ENCODE data around the gene TGM5. TPM values are rescaled to one million over a fixed set of nuclear protein-coding genes. Genes with fewer than 3 reads are reported as not detected.
A peak's percentile ranks its signal among the peaks of the same experiment; 100 is the strongest.

Gene TGM5
- total RNA-seq, 1 experiment from 2014 or later: not detected

DNA sequence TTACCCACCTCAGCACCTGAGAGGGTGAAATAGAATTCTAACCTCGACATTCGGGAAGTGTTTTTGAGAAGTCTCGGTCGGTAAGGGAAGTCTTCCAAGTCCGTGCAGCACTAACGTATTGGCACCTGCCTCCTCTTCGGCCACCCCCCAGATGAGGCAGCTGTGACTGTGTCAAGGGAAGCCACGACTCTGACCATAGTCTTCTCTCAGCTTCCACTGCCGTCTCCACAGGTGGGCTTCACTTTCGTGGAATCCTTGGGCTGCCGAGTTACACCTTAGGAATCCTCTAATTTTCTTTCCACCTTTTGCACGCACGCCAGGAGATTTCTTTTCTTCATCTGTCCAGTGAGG, 80.8 kb downstream of the TGM5 start:
- Histone ChIP-seq H3K9me3 (ENCODE audit: control insufficient read depth in 1 of 2, insufficient read depth in 1 of 2, low read depth in 1 of 2, low read length in 2 of 2) (no peaks in the 10 kb centered on the region), H3K9ac (ENCODE audit: low read length) (peak overlapping the region; percentile 68), H3K36me3 (ENCODE audit: control insufficient read depth in 1 of 2, insufficient read depth in 2 of 2, low read length in 2 of 2) (peaks cover 0 to 9% of the 10 kb centered on the region in 2 experiments; a peak in 2 of 4 replicates), H3K9me2 (ENCODE audit: insufficient read depth) (no peaks in the 10 kb centered on the region), H3K79me2 (ENCODE audit: insufficient read depth, low read length) (no peaks in the 10 kb centered on the region; the same call in 1 of the 2 replicates), H3K4me3 (replicated peaks in 1 of 2; ENCODE audit: low read depth in 1 of 2, low read length in 2 of 2) (peak overlapping the region; percentile 75 to 82), H3K27me3 (ENCODE audit: insufficient read depth, low read length) (no peaks in the 10 kb centered on the region), H4K20me1 (ENCODE audit: insufficient read depth) (no peaks in the 10 kb centered on the region), H3K4me2 (ENCODE audit: low read length) (peak overlapping the region; percentile 92), H3K27ac (ENCODE audit: low read depth, low read length) (peak overlapping the region; percentile 54; the same call in 1 of the 2 replicates), H3K4me1 (ENCODE audit: control insufficient read depth in 1 of 2, insufficient read depth in 2 of 2, low read length in 2 of 2) (peaks cover 10 to 19% of the 10 kb centered on the region in 2 experiments), H2AFZ (ENCODE audit: low read depth, low read length, poor library complexity, severe bottlenecking) (no peak overlapping the region)
- TF ChIP-seq ZNF274 (IDR thresholded peaks at IDR 0.05; ENCODE audit: low read depth, low read length) (no peak), POLR2A (IDR thresholded peaks at IDR 0.05; ENCODE audit: borderline replicate concordance, extremely low read depth, insufficient read depth, insufficient read length) (no peak), CEBPB (IDR thresholded peaks at IDR 0.05; ENCODE audit: low read depth) (no peak)
- ChIA-PET RAD21 (ENCODE audit: low non-redundant PET in 1 of 2, low total read pairs in 2 of 2, uncharacterized antibody in 2 of 2, unreplicated experiment in 2 of 2) (no interaction called here), POLR2A (no interaction called here), CTCF (interaction anchor here (0.7 to 2.1 kb wide), 5 partner anchors 9 to 100 kb away, joined by 3 to 14 read pairs (median 4); no protein-coding TSS in a partner anchor)
- intact Hi-C loops (cut with micrococcal nuclease): loop anchor here (5.0 kb wide), 2 partner anchors 54 to 96 kb away; partner anchors contain the start of gene TMEM62
- ATAC-seq: peak; percentile 6; the same call in 1 of the 2 replicates
- DNase-seq (ENCODE audit: low read depth, low spot score): no peak
- BruUV-seq (replicated peaks): no TSS peak

DNA sequence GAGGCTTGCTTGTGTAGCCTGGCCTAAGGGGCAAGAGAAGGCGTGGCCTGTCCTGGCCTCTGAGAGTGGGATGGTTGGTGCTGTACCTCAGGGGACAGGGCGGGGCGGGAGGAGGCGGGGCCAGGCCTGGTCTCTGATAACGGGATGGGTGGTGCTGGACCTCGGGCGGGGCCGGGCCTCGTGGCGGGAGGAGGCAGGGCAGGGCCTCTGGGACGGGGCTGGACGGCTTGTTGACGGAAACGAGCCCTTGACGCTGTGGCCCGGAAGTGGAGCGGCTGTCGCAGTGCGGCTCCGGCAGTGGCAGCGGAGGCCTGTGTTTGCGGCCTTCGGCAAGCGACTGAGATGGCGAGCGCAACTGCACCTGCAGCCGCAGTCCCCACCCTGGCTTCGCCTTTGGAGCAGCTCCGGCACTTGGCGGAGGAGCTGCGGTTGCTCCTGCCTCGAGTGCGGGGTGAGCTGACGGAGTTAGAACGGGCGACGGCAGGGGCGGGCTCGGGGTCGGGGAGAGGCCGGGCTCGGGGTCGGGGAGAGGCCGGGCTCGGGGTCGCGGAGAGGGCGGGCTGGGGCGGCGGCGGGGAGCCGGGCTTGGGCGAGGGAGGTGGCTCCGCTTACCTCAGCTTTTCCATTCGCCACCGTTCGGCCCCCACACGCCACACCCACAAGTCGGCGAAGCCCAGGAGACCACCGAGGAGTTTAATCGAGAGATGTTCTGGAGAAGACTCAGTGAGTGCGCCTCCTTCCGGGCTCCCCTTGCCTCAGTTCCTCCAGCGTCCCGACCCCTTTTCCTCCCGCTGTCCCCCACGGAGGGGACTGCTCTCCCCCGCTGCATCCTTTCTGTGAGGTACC, 81.3 kb downstream of the TGM5 start, which contains the start of gene CCNDBP1:
TSS of gene CCNDBP1 (plus strand) at position 247 of the 846 bp plus-strand sequence. CDS start at position 343, 96 bp downstream.
- ChIA-PET CTCF (interaction anchor here (0.7 to 2.1 kb wide), 5 partner anchors 10 to 101 kb away, joined by 3 to 14 read pairs (median 3); partner anchors contain the start of gene UBR1), POLR2A (no interaction called here), RAD21 (ENCODE audit: low non-redundant PET in 1 of 2, low total read pairs in 2 of 2, uncharacterized antibody in 2 of 2, unreplicated experiment in 2 of 2) (no interaction called here)
- H3K79me2 ChIP-seq (ENCODE audit: insufficient read depth, low read length): no peaks in the 10 kb centered on the region; the same call in 1 of the 2 replicates
- H2AFZ ChIP-seq (ENCODE audit: low read depth, low read length, poor library complexity, severe bottlenecking): no peak within 1 kb of the TSS
- peak within 1 kb of the TSS; percentile 68 for H3K9ac ChIP-seq (ENCODE audit: low read length)
- H3K27ac ChIP-seq (ENCODE audit: low read depth, low read length): peak within 1 kb of the TSS; percentile 54
- peaks cover 10 to 19% of the 10 kb centered on the region in 2 experiments for H3K4me1 ChIP-seq (ENCODE audit: control insufficient read depth in 1 of 2, insufficient read depth in 2 of 2, low read length in 2 of 2)
- intact Hi-C loops (cut with micrococcal nuclease): loop anchor here (5.0 kb wide), 2 partner anchors 53 to 97 kb away; partner anchors contain the start of gene TMEM62
- no peaks in the 10 kb centered on the region for H3K9me2 ChIP-seq (ENCODE audit: insufficient read depth)
- H3K27me3 ChIP-seq (ENCODE audit: insufficient read depth, low read length): no peaks in the 10 kb centered on the region
- H3K4me2 ChIP-seq (ENCODE audit: low read length): peak within 1 kb of the TSS; percentile 92
- H3K36me3 ChIP-seq (ENCODE audit: control insufficient read depth in 1 of 2, insufficient read depth in 2 of 2, low read length in 2 of 2): peaks cover 0 to 7% of the 10 kb centered on the region in 2 experiments; a peak in 2 of 4 replicates
- no peaks in the 10 kb centered on the region for H4K20me1 ChIP-seq (ENCODE audit: insufficient read depth)
- peak within 1 kb of the TSS; percentile 75 to 82 for H3K4me3 ChIP-seq (replicated peaks in 1 of 2; ENCODE audit: low read depth in 1 of 2, low read length in 2 of 2)
- no TSS peak for BruUV-seq (replicated peaks)
- no peaks in the 10 kb centered on the region for H3K9me3 ChIP-seq (ENCODE audit: control insufficient read depth in 1 of 2, insufficient read depth in 1 of 2, low read depth in 1 of 2, low read length in 2 of 2)
- ATAC-seq (peak; percentile 98), DNase-seq (ENCODE audit: low read depth, low spot score) (peak; percentile 84)
- TF ChIP-seq, protein P1, sequence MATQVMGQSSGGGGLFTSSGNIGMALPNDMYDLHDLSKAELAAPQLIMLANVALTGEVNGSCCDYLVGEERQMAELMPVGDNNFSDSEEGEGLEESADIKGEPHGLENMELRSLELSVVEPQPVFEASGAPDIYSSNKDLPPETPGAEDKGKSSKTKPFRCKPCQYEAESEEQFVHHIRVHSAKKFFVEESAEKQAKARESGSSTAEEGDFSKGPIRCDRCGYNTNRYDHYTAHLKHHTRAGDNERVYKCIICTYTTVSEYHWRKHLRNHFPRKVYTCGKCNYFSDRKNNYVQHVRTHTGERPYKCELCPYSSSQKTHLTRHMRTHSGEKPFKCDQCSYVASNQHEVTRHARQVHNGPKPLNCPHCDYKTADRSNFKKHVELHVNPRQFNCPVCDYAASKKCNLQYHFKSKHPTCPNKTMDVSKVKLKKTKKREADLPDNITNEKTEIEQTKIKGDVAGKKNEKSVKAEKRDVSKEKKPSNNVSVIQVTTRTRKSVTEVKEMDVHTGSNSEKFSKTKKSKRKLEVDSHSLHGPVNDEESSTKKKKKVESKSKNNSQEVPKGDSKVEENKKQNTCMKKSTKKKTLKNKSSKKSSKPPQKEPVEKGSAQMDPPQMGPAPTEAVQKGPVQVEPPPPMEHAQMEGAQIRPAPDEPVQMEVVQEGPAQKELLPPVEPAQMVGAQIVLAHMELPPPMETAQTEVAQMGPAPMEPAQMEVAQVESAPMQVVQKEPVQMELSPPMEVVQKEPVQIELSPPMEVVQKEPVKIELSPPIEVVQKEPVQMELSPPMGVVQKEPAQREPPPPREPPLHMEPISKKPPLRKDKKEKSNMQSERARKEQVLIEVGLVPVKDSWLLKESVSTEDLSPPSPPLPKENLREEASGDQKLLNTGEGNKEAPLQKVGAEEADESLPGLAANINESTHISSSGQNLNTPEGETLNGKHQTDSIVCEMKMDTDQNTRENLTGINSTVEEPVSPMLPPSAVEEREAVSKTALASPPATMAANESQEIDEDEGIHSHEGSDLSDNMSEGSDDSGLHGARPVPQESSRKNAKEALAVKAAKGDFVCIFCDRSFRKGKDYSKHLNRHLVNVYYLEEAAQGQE (IDR thresholded peaks at IDR 0.05; ENCODE audit: low read depth): no peak
- TF ChIP-seq EZH2 (IDR thresholded peaks at IDR 0.05) (no peak), FOSL1 (IDR thresholded peaks at IDR 0.05; ENCODE audit: low read depth) (no peak), JUND (IDR thresholded peaks at IDR 0.05) (no peak), EZH2phosphoT487 (IDR thresholded peaks at IDR 0.05; ENCODE audit: borderline replicate concordance) (no peak), POLR2A (IDR thresholded peaks at IDR 0.05; ENCODE audit: borderline replicate concordance, extremely low read depth, insufficient read depth, insufficient read length) (peak; percentile 53), RAD21 (IDR thresholded peaks at IDR 0.05; ENCODE audit: low read depth) (0 out of 2 replicates have a peak, but pooled peaks have one; percentile 7), TCF7L2 (IDR thresholded peaks at IDR 0.05; ENCODE audit: borderline replicate concordance, extremely low read depth, insufficient read depth, insufficient read length) (peak; percentile 14)
- TF ChIP-seq, protein P2, sequence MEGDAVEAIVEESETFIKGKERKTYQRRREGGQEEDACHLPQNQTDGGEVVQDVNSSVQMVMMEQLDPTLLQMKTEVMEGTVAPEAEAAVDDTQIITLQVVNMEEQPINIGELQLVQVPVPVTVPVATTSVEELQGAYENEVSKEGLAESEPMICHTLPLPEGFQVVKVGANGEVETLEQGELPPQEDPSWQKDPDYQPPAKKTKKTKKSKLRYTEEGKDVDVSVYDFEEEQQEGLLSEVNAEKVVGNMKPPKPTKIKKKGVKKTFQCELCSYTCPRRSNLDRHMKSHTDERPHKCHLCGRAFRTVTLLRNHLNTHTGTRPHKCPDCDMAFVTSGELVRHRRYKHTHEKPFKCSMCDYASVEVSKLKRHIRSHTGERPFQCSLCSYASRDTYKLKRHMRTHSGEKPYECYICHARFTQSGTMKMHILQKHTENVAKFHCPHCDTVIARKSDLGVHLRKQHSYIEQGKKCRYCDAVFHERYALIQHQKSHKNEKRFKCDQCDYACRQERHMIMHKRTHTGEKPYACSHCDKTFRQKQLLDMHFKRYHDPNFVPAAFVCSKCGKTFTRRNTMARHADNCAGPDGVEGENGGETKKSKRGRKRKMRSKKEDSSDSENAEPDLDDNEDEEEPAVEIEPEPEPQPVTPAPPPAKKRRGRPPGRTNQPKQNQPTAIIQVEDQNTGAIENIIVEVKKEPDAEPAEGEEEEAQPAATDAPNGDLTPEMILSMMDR (IDR thresholded peaks at IDR 0.05 in 2 of 3, conservative IDR thresholded peaks at IDR 0.05 in 1 of 3; ENCODE audit: borderline replicate concordance in 1 of 3, insufficient read depth in 1 of 3, low read depth in 2 of 3, low read length in 2 of 3): peak in 2 of 3 experiments; percentile 46 to 49; a peak in 4 of 6 replicates
- TF ChIP-seq, protein P3, sequence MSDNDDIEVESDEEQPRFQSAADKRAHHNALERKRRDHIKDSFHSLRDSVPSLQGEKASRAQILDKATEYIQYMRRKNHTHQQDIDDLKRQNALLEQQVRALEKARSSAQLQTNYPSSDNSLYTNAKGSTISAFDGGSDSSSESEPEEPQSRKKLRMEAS (IDR thresholded peaks at IDR 0.05): peak; percentile 94
